ENCODE data around the gene NEB.
"Not testable (repeated sequence)": the region's sequence is repeated elsewhere in the genome, so short reads cannot be mapped to it uniquely, and the experiment has no call there.

Gene NEB

DNA sequence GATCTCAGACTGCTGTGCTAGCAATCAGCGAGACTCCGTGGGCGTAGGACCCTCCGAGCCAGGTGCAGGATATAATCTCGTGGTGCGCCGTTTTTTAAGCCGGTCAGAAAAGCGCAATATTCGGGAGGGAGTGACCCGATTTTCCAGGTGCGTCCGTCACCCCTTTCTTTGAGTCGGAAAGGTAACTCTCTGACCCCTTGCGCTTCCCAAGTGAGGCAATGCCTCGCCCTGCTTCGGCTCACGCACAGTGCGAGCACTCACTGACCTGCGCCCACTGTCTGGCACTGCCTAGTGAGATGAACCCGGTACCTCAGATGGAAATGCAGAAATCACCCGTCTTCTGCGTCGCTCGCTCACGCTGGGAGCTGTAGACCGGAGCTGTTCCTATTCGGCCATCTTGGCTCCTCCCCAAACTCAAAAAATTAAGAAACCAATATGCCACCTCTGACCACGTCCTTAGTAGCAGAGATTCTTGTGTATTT lies 29.8 kb downstream of the NEB start:
- not testable (repeated sequence) for DNase-seq (ENCODE audit: low read depth)

DNA sequence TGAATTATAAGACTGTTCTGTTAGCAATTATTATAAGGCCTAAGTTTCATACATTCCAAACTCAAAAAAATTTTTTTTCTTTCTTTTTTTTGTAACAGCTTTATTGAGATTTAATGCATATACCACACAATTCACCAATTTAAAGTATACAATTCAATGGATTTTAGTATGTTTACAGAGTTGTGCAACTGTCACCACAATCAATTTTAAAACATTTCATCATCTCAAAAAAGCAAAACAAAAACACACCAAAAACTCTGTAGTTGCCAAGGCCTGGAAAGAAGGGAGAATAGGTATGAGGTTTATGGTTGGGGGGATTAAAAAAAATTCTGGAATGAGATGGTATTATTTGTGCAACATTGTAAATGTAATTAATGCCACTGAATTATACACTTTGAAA lies 36.1 kb downstream of the NEB start:
- not testable (repeated sequence) for DNase-seq (ENCODE audit: low read depth)

- no peak for DNase-seq (ENCODE audit: low read depth)
Measured at GRCh38 chr2:151695778-151696177, 38.5 kb downstream of the NEB start.

GRCh38 chr2:151691631-151692030 lies 42.6 kb downstream of the NEB start:
- DNase-seq (ENCODE audit: low read depth): no peak

DNA sequence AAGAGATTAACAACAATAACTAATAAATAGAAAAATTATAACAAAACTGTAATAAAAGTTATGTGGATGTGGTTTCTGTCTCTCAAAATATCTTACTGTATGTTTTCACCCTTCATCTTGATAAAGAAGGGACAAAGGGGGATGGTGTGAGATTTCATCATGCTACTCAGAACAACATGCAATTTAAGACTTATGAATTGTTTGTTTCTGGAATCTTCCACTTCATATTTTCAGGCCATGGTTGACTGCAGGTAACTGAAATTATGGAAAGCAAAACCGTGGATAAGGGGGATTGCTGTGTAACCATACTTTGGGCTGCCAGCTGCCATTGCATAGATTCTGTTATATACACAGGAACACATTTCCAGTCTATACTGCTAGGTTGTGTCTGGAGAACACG lies 45.6 kb downstream of the NEB start:
- DNase-seq (ENCODE audit: low read depth): no peak

- DNase-seq (ENCODE audit: low read depth): no peak
Measured at GRCh38 chr2:151682459-151683003, 51.7 kb downstream of the NEB start.

GRCh38 chr2:151681051-151681450 lies 53.2 kb downstream of the NEB start:
- no peak for DNase-seq (ENCODE audit: low read depth)

- no peak for DNase-seq (ENCODE audit: low read depth)
Measured at GRCh38 chr2:151679994-151680393, 54.3 kb downstream of the NEB start.

DNA sequence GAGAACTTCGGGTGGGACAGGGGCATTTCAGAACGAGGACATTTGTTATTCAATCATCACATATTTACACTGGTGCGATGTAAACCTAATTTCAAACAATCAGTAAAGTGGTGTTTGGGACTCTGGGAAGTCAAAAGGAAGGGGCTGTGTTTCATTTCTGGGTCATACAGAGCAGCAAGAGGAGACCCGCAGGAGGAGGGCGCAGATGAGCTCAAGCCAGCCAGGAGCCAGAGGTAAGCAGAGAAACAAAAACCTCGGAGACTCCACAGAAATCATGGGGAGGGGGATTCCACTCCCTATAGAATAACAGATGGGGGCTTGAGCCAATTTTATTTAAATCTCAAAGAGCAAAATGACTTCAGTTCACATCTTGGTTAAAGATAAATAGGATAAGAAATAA lies 55.4 kb downstream of the NEB start:
- DNase-seq (ENCODE audit: low read depth): no peak

GRCh38 chr2:151673016-151673415 lies 61.3 kb downstream of the NEB start:
- no peak for DNase-seq (ENCODE audit: low read depth)

DNA sequence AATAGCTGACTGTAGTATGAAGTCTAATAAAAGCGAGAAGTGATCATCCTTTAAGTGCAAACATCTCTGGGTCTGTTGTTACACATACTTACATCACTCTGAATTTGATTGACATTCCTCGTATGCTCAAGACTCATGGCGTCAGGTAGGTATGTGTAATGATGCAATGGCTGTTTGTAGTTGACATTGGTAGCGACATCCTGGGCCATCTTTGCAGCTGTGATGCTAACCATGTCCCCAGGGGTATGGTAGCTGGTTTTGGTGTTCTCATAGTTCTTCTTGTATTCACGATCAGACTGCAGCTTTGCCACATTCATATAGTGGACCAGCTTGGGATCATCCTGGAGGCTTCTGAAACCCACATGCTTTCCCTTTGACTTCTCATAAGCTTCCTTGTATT lies 62.0 kb downstream of the NEB start:
- no peak for DNase-seq (ENCODE audit: low read depth)

GRCh38 chr2:151670846-151671597 lies 63.3 kb downstream of the NEB start:
- DNase-seq (ENCODE audit: low read depth): no peak

- no peak for DNase-seq (ENCODE audit: low read depth)
Measured at GRCh38 chr2:151670346-151670745, 63.9 kb downstream of the NEB start.

DNA sequence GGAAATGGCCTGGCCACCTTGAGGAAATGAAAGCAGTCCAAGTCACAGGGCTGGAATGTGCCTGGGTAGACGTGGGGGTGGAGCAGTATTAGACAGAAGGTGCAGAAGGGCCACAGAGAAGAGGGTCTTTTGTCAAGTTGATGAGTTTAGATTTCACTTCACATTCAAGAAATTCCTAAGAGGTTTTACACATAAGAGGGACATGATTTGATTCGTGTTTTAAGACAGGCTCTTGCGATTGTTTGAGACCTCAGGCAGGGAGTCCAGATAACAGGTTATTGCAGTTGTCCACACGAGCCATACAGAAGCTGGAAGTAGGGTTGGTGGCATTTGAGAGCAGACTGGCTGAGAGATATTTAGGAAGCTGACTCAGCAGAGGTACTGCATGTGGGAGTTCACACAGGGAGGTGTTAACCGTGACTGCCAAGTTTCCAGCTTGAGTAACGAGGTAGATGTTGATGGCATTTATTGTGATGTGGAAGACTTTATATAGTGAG lies 64.6 kb downstream of the NEB start:
- peak; percentile 6 for DNase-seq (ENCODE audit: low read depth)

- DNase-seq (ENCODE audit: low read depth): no peak
Measured at GRCh38 chr2:151668737-151669136, 65.5 kb downstream of the NEB start.

DNA sequence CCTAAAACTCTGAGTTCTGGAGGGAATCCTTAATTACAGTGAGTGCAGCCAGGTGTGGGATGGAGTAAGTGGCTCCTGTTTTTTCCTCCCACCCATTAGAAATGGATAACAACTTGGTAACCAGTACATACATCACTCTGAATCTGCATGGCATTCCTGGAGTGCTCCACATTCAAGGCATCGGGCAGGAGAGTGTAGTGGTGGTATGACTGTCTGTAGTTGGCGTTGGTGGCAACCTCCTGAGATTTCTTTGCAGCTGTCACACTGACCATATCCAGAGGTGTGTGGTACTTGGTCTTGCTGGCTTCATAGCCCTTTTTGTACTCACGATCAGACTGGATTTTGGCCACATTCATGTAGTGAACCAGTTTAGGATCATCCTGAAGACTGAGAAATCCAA lies 68.3 kb downstream of the NEB start:
- DNase-seq (ENCODE audit: low read depth): no peak

- no peak for DNase-seq (ENCODE audit: low read depth)
Measured at GRCh38 chr2:151664520-151664919, 69.8 kb downstream of the NEB start.

DNA sequence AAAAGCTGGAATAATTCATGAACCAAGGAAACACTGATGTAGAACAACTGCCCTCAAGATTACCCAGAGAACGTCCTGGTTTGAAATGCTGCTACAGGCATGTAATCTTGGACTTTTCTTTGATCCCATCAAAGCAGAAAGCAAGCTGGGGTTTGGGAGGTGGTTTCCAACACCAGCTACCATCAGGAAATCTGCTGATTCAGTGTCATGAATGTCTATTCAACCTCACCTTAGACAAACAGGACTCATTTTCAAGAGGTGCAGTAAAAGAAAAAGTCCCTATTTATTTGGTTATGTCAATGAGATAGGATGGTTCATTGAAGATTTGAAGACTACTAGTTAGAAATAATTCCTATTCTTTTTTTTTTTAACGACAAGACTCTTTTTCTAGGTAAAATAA lies 72.7 kb downstream of the NEB start:
- no peak for DNase-seq (ENCODE audit: low read depth)

DNA sequence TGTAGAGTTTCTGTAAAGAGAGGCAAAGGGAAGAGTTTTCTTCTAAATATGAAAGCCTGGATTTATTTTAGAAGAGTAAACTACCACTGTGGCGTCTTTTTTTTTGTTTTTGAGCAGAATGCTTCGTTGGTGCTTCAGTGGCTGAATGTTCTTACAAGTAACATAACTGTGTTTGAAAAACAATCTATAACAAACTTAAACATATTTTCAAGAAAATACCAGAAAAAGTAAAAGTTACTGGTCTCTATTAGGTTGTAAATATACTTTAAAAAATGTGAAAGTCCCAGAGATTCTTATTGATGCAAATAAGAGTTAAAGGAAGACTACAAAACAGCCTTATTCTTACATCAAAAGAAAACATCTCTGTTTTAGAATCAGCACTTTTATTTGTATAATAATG lies 76.2 kb downstream of the NEB start:
- no peak for DNase-seq (ENCODE audit: low read depth)

DNA sequence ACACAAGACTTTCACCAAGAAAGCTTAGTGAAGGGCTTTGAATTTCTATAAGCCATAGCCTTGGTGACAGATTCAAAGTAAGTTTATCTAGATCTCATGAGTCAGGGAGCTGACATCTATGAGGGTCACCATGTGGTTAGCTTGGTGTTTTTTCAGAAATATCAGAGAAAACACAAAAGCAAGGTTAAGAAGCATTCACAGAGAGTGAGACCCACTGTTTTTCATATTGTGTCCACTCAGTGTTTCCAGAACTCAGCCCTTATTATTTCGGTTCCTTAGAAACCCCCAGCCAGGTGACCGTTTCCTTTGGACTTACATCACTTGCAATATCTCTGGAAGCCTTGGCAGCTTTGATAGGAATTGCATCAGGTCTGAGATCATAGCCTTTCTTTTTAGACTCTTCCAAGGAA lies 76.6 kb downstream of the NEB start:
- DNase-seq (ENCODE audit: low read depth): no peak

DNA sequence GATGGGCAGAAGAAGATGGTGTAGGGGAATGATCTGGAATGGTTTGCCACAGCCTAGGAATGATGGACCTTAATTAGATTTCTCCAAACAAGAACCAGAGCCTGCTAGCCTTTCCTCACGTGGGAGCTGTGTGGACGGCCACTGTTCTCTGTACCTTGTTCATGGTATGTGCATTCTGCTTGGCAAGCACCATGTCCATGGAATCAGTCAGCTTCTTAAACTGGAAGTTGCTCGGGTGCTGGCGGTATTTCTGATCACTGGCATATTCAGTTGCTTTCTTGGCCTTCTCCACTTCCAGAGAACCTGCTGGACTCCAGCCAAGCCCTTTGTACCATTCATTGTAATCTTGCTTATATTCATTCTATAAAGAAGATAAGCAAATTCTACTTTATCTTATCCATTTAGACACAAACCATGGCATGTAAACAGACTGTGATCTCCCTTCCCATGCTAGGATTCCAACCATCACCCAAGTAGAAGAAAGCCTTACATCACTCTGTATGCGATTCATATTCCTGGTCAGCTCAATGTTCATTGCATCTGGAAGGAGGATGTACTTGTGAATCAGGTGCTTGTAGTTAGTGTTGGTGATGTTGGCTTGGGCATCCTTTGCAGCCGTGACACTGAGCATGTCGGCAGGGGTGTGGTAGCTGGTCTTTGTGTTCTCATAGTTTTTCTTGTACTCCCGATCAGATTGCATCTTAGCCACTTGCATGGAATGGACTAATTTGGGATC lies 78.4 kb downstream of the NEB start:
- no peak for DNase-seq (ENCODE audit: low read depth)

- DNase-seq (ENCODE audit: low read depth): no peak
Measured at GRCh38 chr2:151654891-151655290, 79.4 kb downstream of the NEB start.

GRCh38 chr2:151654085-151654484 lies 80.2 kb downstream of the NEB start:
- no peak for DNase-seq (ENCODE audit: low read depth)
